ENCODE results near the gene METAP1D. TPM values are rescaled to one million over a fixed set of nuclear protein-coding genes. Genes with fewer than 3 reads are reported as not detected.

The METAP1D gene
- total and polyA plus RNA-seq, 7 donors = 6.3 to 12.4 (median 10.0) TPM

DNA sequence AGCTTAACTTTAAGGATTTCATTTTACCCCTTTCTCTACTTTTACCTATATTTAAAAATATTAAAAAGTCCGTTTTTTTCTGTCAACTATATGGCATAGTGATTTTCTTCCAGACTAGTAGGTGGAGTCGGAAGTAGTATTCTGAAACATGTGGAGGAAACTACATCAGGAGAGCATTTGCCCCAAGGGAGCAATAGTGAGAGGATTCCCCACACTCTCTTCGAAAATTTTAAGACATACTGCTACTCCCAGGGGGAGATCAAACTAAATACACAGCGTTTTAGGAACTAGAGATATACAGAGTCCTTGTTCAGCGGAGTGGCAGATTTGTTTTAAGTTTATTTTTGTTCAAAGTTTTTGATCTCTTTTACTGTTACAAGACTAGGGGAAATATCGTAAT is 40.6 kb downstream of the METAP1D start:
- no peak overlapping the region for H3K4me3 ChIP-seq
- intact Hi-C loops (cut with DNase I) = no loop called here
- 67 to 78% (median 76%) methylated on average over 6 of the region's 6 CpGs for WGBS, 3 donors
- H3K36me3 ChIP-seq (ENCODE audit: insufficient read depth in 1 of 2, low read depth in 1 of 2) = no peaks in the 10 kb centered on the region
- no peak for DNase-seq
- no peaks in the 10 kb centered on the region for H3K9me3 ChIP-seq
- no peaks in the 10 kb centered on the region for H3K27me3 ChIP-seq (ENCODE audit: insufficient read depth in 3 of 3, low read length in 2 of 3)
- no peak for ATAC-seq
- TF ChIP-seq CTCF (IDR thresholded peaks at IDR 0.05) = no peak
- H3K27ac ChIP-seq = no peak overlapping the region
- no peaks in the 10 kb centered on the region for H3K4me1 ChIP-seq

- Histone ChIP-seq H3K27me3 (ENCODE audit: insufficient read depth in 3 of 3, low read length in 2 of 3) (no peaks in the 10 kb centered on the region), H3K4me3 (no peak overlapping the region), H3K9me3 (no peaks in the 10 kb centered on the region), H3K36me3 (ENCODE audit: insufficient read depth in 1 of 2, low read depth in 1 of 2) (no peaks in the 10 kb centered on the region), H3K27ac (no peak overlapping the region), H3K4me1 (no peaks in the 10 kb centered on the region)
- 62 to 80% (median 74%) methylated on average over 1 of the region's 1 CpG for WGBS, 3 donors
- intact Hi-C loops (cut with DNase I) = no loop called here
- no peak for DNase-seq
- TF ChIP-seq CTCF (IDR thresholded peaks at IDR 0.05) = no peak
- no peak for ATAC-seq
Measured at GRCh38 chr2:172046080-172046678, 46.4 kb downstream of the METAP1D start.

GRCh38 chr2:172046866-172047565 is 47.3 kb downstream of the METAP1D start:
- intact Hi-C loops (cut with DNase I) = no loop called here
- H3K27me3 ChIP-seq (ENCODE audit: insufficient read depth in 3 of 3, low read length in 2 of 3) = no peaks in the 10 kb centered on the region
- no peak overlapping the region for H3K27ac ChIP-seq
- DNase-seq (no peak), ATAC-seq (no peak)
- no peaks in the 10 kb centered on the region for H3K9me3 ChIP-seq
- no peaks in the 10 kb centered on the region for H3K4me1 ChIP-seq
- no peak for TF ChIP-seq CTCF (IDR thresholded peaks at IDR 0.05)
- H3K36me3 ChIP-seq (ENCODE audit: insufficient read depth in 1 of 2, low read depth in 1 of 2) = no peaks in the 10 kb centered on the region
- WGBS, 3 donors = 62 to 73% (median 72%) methylated on average over 3 of the region's 3 CpGs
- no peak overlapping the region for H3K4me3 ChIP-seq

DNA sequence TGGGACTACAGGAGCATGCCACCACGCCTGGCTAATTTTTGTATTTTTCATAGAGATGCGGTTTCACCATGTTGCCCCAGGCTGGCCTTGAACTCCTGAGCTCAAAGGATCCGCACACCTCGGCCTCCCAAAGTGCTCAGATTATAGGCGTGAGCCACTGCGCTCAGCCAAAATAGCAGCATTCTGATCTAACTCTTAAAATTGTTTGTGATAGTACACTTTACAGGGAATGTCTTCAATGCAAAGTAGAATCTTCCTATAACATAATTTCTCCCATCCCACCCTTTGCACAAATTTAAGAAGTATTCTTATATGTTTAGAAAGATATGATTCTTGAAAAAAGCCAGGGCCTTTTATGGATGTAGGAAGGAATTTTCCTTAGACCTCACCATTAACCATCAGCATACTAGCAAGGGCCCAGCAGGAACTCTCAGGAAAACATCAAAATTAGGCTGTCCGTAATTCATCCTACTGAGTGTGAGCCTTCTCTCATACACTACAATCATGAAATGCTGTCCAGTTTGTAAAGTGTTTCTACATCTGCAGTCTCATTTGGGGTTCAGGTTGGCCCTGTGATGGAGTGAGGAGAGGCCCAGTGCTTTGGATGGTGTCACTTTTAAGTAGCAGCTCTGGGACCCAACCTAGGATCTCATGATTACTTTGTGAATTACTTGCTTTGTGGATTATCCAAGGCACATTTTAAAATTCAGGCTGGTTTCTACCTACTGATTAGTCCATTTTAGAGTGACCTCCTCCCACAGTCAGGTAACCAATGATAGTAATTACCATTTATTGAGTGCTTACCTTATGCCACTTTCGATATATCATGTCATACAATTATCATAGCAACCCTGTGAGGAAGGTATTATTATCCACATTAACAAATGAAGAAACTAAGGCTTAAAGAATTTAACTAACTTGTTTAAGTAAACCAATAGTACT is 48.1 kb downstream of the METAP1D start:
- ATAC-seq = no peak
- Histone ChIP-seq H3K4me1 (no peaks in the 10 kb centered on the region), H3K27ac (no peak overlapping the region), H3K36me3 (ENCODE audit: insufficient read depth in 1 of 2, low read depth in 1 of 2) (no peaks in the 10 kb centered on the region), H3K4me3 (no peak overlapping the region), H3K9me3 (no peaks in the 10 kb centered on the region), H3K27me3 (ENCODE audit: insufficient read depth in 3 of 3, low read length in 2 of 3) (no peaks in the 10 kb centered on the region)
- TF ChIP-seq CTCF (IDR thresholded peaks at IDR 0.05) = no peak
- intact Hi-C loops (cut with DNase I) = no loop called here
- no peak for DNase-seq
- WGBS, 3 donors = 97 to 99% (median 97%) methylated on average over 8 of the region's 8 CpGs
